IPS DF 6.9 (cell line): ENCODE results near the gene PET100.

Experiments
- DNase-seq: peaks from one replicate; pipeline ENCODE4 v3.0.0-alpha.2; 2013; ENCODE audit warnings: low read depth, low spot score
- H3K27ac ChIP-seq: one replicate; pipeline ENCODE4 v1.5.1; 2013; ENCODE audit warnings: low read length, control low read depth
- H3K27me3 ChIP-seq: 2 replicates; pipeline ENCODE4 v1.6.1; 2013; ENCODE audit warnings: mild to moderate bottlenecking, low read length; ENCODE audit not compliant: control insufficient read depth, insufficient read depth
- H3K36me3 ChIP-seq: 2 replicates; pipeline ENCODE4 v1.6.1; 2013; ENCODE audit warnings: low read length; ENCODE audit not compliant: control insufficient read depth, insufficient read depth
- H3K4me1 ChIP-seq: 2 replicates; pipeline ENCODE4 v1.6.1; 2013; ENCODE audit warnings: low read length; ENCODE audit not compliant: control insufficient read depth, insufficient read depth
- H3K4me3 ChIP-seq: 2 replicates; pipeline ENCODE4 v1.5.1; 2013; ENCODE audit warnings: mild to moderate bottlenecking, low read length
- H3K9me3 ChIP-seq: 2 replicates; pipeline ENCODE4 v1.6.1; 2013; ENCODE audit warnings: low read length, inconsistent platforms; ENCODE audit not compliant: control insufficient read depth, insufficient read depth
- WGBS: extraction: QIAGEN DNeasy Blood & Tissue Kit; methylation state at CpG from one replicate; pipeline ENCODE4 v1.1.7; 2013; ENCODE audit warnings: mixed read lengths, missing lambda C conversion rate; ENCODE audit not compliant: insufficient read length, insufficient coverage; 5-methylcytosine and 5-hydroxymethylcytosine counted together

The PET100 gene

GRCh38 chr19:7602935-7603497 is 26.6 kb upstream of the PET100 start:
- H3K36me3 ChIP-seq: peaks cover 2% of the 10 kb centered on the region; the same call in 1 of the 2 replicates

GRCh38 chr19:7603919-7604318 is 25.7 kb upstream of the PET100 start:
- H3K4me1 ChIP-seq: no peaks in the 10 kb centered on the region
- H3K4me3 ChIP-seq: no peak overlapping the region
- H3K9me3 ChIP-seq: no peaks in the 10 kb centered on the region
- no peaks in the 10 kb centered on the region for H3K27me3 ChIP-seq
- peaks cover 5% of the 10 kb centered on the region for H3K36me3 ChIP-seq
- no peak overlapping the region for H3K27ac ChIP-seq
- no CpG with 5 or more reads among the region's 9 CpGs for WGBS
- DNase-seq: no peak

More at GRCh38 chr19:7602935-7603497, 26.6 kb upstream of the PET100 start:
- Histone ChIP-seq H3K9me3 (no peaks in the 10 kb centered on the region), H3K27me3 (no peaks in the 10 kb centered on the region), H3K27ac (no peak overlapping the region), H3K4me1 (no peaks in the 10 kb centered on the region), H3K4me3 (no peak overlapping the region)
- WGBS: no CpG with 5 or more reads among the region's 11 CpGs
- DNase-seq: no peak

- Histone ChIP-seq H3K27me3 (no peaks in the 10 kb centered on the region), H3K4me3 (no peak overlapping the region), H3K27ac (no peak overlapping the region), H3K4me1 (no peaks in the 10 kb centered on the region), H3K9me3 (no peaks in the 10 kb centered on the region), H3K36me3 (peaks cover 9% of the 10 kb centered on the region)
- peak; percentile 76 for DNase-seq
- WGBS: no CpG with 5 or more reads among the region's 14 CpGs
Observed at GRCh38 chr19:7605490-7606222, 23.9 kb upstream of the PET100 start.

- H3K4me1 ChIP-seq: no peaks in the 10 kb centered on the region
- peaks cover 13% of the 10 kb centered on the region for H3K36me3 ChIP-seq
- H3K27ac ChIP-seq: no peak overlapping the region
- no peaks in the 10 kb centered on the region for H3K27me3 ChIP-seq
- WGBS: no CpG with 5 or more reads among the region's 17 CpGs
- no peak overlapping the region for H3K4me3 ChIP-seq
- DNase-seq: no peak
- H3K9me3 ChIP-seq: no peaks in the 10 kb centered on the region
Observed at GRCh38 chr19:7606289-7606688, 23.3 kb upstream of the PET100 start.

GRCh38 chr19:7607212-7607873 is 22.2 kb upstream of the PET100 start:
- Histone ChIP-seq H3K9me3 (no peaks in the 10 kb centered on the region), H3K4me1 (no peaks in the 10 kb centered on the region), H3K36me3 (peaks cover 23% of the 10 kb centered on the region), H3K4me3 (no peak overlapping the region), H3K27me3 (no peaks in the 10 kb centered on the region), H3K27ac (no peak overlapping the region)
- no CpG with 5 or more reads among the region's 10 CpGs for WGBS
- no peak for DNase-seq

GRCh38 chr19:7607874-7608560 is 21.6 kb upstream of the PET100 start:
- Histone ChIP-seq H3K36me3 (peaks cover 28% of the 10 kb centered on the region), H3K9me3 (no peaks in the 10 kb centered on the region), H3K4me1 (no peaks in the 10 kb centered on the region), H3K27ac (no peak overlapping the region), H3K27me3 (no peaks in the 10 kb centered on the region), H3K4me3 (no peak overlapping the region)
- WGBS: no CpG with 5 or more reads among the region's 25 CpGs
- no peak for DNase-seq

GRCh38 chr19:7610491-7611240 is 18.9 kb upstream of the PET100 start:
- WGBS: no CpG with 5 or more reads among the region's 31 CpGs
- DNase-seq: no peak
- H3K4me1 ChIP-seq: no peaks in the 10 kb centered on the region
- no peaks in the 10 kb centered on the region for H3K27me3 ChIP-seq
- H3K9me3 ChIP-seq: no peaks in the 10 kb centered on the region
- H3K4me3 ChIP-seq: no peak overlapping the region
- H3K27ac ChIP-seq: no peak overlapping the region
- peaks cover 28% of the 10 kb centered on the region for H3K36me3 ChIP-seq

GRCh38 chr19:7611541-7612279 is 17.9 kb upstream of the PET100 start:
- Histone ChIP-seq H3K9me3 (no peaks in the 10 kb centered on the region), H3K27ac (no peak overlapping the region), H3K36me3 (peaks cover 32% of the 10 kb centered on the region), H3K4me3 (no peak overlapping the region), H3K4me1 (no peaks in the 10 kb centered on the region), H3K27me3 (no peaks in the 10 kb centered on the region)
- no CpG with 5 or more reads among the region's 41 CpGs for WGBS
- DNase-seq: no peak

GRCh38 chr19:7612282-7613274 is 17.0 kb upstream of the PET100 start:
- Histone ChIP-seq H3K4me3 (no peak overlapping the region), H3K4me1 (no peaks in the 10 kb centered on the region), H3K36me3 (peaks cover 36% of the 10 kb centered on the region), H3K27me3 (no peaks in the 10 kb centered on the region), H3K27ac (no peak overlapping the region), H3K9me3 (no peaks in the 10 kb centered on the region)
- WGBS: no CpG with 5 or more reads among the region's 81 CpGs
- DNase-seq: no peak
